ENCODE results near the gene SLC22A2.

- TF ChIP-seq EZH2 (IDR thresholded peaks at IDR 0.05; ENCODE audit: borderline replicate concordance, low read depth, low read length, severe bottlenecking) (no peak), CTCF (IDR thresholded peaks at IDR 0.05; ENCODE audit: borderline replicate concordance, extremely low read depth, low read length, poor library complexity, severe bottlenecking) (no peak)
These were observed 56.2 kb downstream of the SLC22A2 start for GRCh38 chr6:160202411-160202810.

All from DND-41 (cell line).